GM12864 (cell line): ENCODE results near the gene SLC35A2.

Source experiments
- DNase-seq: peaks from one replicate; pipeline ENCODE4 v3.0.0-alpha.2; 2011; ENCODE audit warnings: low read depth
- H3K4me3 ChIP-seq: 2 replicates; pipeline ENCODE4 v1.5.1; 2011; ENCODE audit warnings: mild to moderate bottlenecking, low read depth, low read length, control low read depth
- TF ChIP-seq, protein P1 (sequence below): IDR thresholded peaks from 2 replicates; pipeline ENCODE4 v1.5.1; 2011; ENCODE audit warnings: low read depth, mild to moderate bottlenecking, moderate library complexity, low read length, control low read depth, inconsistent platforms; ENCODE audit errors: missing control alignments

SLC35A2 gene

GRCh38 chrX:48948589-48948988 lies 37.1 kb upstream of the SLC35A2 start:
- no peak overlapping the region for H3K4me3 ChIP-seq
- TF ChIP-seq, protein P1, sequence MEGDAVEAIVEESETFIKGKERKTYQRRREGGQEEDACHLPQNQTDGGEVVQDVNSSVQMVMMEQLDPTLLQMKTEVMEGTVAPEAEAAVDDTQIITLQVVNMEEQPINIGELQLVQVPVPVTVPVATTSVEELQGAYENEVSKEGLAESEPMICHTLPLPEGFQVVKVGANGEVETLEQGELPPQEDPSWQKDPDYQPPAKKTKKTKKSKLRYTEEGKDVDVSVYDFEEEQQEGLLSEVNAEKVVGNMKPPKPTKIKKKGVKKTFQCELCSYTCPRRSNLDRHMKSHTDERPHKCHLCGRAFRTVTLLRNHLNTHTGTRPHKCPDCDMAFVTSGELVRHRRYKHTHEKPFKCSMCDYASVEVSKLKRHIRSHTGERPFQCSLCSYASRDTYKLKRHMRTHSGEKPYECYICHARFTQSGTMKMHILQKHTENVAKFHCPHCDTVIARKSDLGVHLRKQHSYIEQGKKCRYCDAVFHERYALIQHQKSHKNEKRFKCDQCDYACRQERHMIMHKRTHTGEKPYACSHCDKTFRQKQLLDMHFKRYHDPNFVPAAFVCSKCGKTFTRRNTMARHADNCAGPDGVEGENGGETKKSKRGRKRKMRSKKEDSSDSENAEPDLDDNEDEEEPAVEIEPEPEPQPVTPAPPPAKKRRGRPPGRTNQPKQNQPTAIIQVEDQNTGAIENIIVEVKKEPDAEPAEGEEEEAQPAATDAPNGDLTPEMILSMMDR = no peak
- no peak for DNase-seq

GRCh38 chrX:48945517-48946348 lies 34.3 kb upstream of the SLC35A2 start:
- H3K4me3 ChIP-seq = no peak overlapping the region
- no peak for DNase-seq
- TF ChIP-seq, protein P1 = peak; percentile 70

DNA sequence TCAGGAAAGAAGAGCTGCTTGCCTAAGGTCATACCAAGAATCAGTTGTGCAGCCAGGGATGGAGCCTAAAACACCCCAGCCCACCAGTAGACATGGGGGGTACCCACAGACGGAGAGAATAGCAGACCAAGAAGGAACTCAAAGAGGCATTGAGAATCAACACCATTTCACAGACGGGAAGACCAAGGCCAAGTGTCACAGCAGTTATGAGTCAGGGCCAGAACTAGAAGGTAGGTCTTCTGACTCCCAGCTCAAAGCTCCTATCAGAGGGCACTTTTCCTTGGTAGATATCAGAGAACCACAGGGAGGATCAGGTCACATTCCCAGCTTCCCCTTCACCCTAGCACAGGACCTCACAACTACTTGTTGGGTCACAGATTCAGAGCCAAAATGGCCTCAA lies 31.4 kb upstream of the SLC35A2 start:
- DNase-seq = no peak
- TF ChIP-seq, protein P1 = no peak
- H3K4me3 ChIP-seq = no peak overlapping the region

- H3K4me3 ChIP-seq = no peak overlapping the region
These were observed 29.0 kb upstream of the SLC35A2 start for GRCh38 chrX:48940404-48940955.

DNA sequence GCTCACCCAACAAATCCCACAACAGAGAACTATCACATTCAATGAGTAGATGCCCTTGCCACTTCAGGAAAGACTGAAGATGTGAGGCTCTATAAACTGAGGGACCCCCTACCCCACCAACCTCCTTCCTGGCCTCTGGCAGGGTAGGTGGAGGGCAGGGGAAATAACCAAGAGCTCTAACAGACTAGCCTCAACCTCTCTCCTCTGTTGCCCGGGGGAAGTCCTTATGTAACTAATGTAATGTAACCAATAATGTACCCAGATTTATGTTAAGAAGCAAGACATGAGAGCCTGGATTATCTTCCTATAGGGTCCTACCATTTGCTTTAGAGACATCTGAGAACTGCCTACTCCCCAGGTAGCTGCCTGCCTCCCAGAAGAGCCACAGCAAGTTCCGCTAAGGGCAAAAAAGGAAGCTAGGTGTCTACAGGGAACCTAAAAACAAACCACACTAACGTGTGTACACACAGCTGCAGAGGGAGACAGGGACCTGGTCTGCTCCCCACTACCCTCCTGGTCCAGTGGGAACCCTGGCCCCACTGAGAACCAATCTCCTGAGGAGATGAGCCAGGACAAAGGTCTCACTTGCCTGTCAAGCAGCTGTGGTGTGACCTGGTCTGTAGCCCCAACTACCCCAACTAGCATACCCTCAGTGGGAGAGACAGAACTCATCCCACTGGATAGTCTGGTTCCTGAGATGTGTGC lies 28.2 kb upstream of the SLC35A2 start:
- TF ChIP-seq, protein P1 = no peak
- no peak overlapping the region for H3K4me3 ChIP-seq
- DNase-seq = no peak

More at GRCh38 chrX:48940404-48940955, 29.0 kb upstream of the SLC35A2 start:
- TF ChIP-seq, protein P1 = no peak
- DNase-seq = no peak

- peak; percentile 64 for DNase-seq
- TF ChIP-seq, protein P1 = no peak
- no peak overlapping the region for H3K4me3 ChIP-seq
These were observed 27.4 kb upstream of the SLC35A2 start for GRCh38 chrX:48938721-48939425.
